ENCODE results near the gene MAGEA3.
"Not testable (repeated sequence)": the region's sequence is repeated elsewhere in the genome, so short reads cannot be mapped to it uniquely, and the experiment has no call there.

The MAGEA3 gene

GRCh38 chrX:152697952-152698931, at the start of gene MAGEA3:
Gene MAGEA3 (plus strand): TSS chrX:152698794. CDS start chrX:152700833, 2,039 bp downstream.
- DNase-seq = not testable (repeated sequence)

- DNase-seq = no peak
These were observed 46.5 kb upstream of the MAGEA3 start for GRCh38 chrX:152652060-152652459.

GRCh38 chrX:152652467-152652866, 46.1 kb upstream of the MAGEA3 start:
- no peak for DNase-seq

GRCh38 chrX:152656087-152656486, 42.5 kb upstream of the MAGEA3 start:
- no peak for DNase-seq

- DNase-seq = no peak
These were observed 41.7 kb upstream of the MAGEA3 start for GRCh38 chrX:152656890-152657289.

GRCh38 chrX:152658302-152658701, 40.3 kb upstream of the MAGEA3 start:
- DNase-seq = no peak

- no peak for DNase-seq
These were observed 35.5 kb upstream of the MAGEA3 start for GRCh38 chrX:152663086-152663485.

GRCh38 chrX:152674135-152674534, 24.5 kb upstream of the MAGEA3 start:
- no peak for DNase-seq

GRCh38 chrX:152674652-152675051, 23.9 kb upstream of the MAGEA3 start:
- DNase-seq = not testable (repeated sequence)

- DNase-seq = not testable (repeated sequence)
These were observed 17.6 kb upstream of the MAGEA3 start for GRCh38 chrX:152681012-152681411.

- DNase-seq = not testable (repeated sequence)
These were observed 1.8 kb downstream of the MAGEA3 start for GRCh38 chrX:152700390-152700789.

GRCh38 chrX:152706500-152706899, 7.9 kb downstream of the MAGEA3 start:
- DNase-seq = not testable (repeated sequence)

- DNase-seq = not testable (repeated sequence)
These were observed 10.6 kb downstream of the MAGEA3 start, which contains the start of gene CSAG2 for GRCh38 chrX:152709173-152709572. Gene CSAG2 (minus strand): TSS chrX:152709273. CDS start chrX:152709112, 161 bp downstream.

GRCh38 chrX:152713195-152713594, 14.6 kb downstream of the MAGEA3 start:
- DNase-seq = not testable (repeated sequence)

GRCh38 chrX:152713815-152714787, 15.5 kb downstream of the MAGEA3 start, which contains the start of gene MAGEA2B:
Gene MAGEA2B (plus strand): TSS chrX:152714628. CDS start chrX:152717107, 2,479 bp downstream.
- DNase-seq = not testable (repeated sequence)

GRCh38 chrX:152725409-152725808, 26.8 kb downstream of the MAGEA3 start:
- DNase-seq = no peak

- no peak for DNase-seq
These were observed 34.8 kb downstream of the MAGEA3 start, which contains the start of the genes CSAG1 and MAGEA12 for GRCh38 chrX:152733261-152733975. Gene CSAG1 (minus strand): TSS chrX:152733721. CDS start chrX:152732460, 1,261 bp downstream. Gene MAGEA12 (plus strand): TSS chrX:152733757. CDS start chrX:152736162, 2,405 bp downstream.

GRCh38 chrX:152734143-152734858, 35.7 kb downstream of the MAGEA3 start:
- DNase-seq = not testable (repeated sequence)

GRCh38 chrX:152735101-152735500, 36.5 kb downstream of the MAGEA3 start:
- no peak for DNase-seq

- no peak for DNase-seq
These were observed 37.4 kb downstream of the MAGEA3 start for GRCh38 chrX:152735860-152736511.

- DNase-seq = not testable (repeated sequence)
These were observed 37.9 kb downstream of the MAGEA3 start for GRCh38 chrX:152736528-152736927.
